Karpas-422 (cell line): Measurements from ENCODE around the gene RAPGEF2. TPM values are rescaled to one million over a fixed set of nuclear protein-coding genes. Genes with fewer than 3 reads are reported as not detected.

Source experiments
- DNase-seq: peaks from one replicate; pipeline ENCODE4 v3.0.0-alpha.2; 2015
- H2AFZ ChIP-seq: fragments of 200-600 bp; sonication (generic); 2 replicates; pipeline ENCODE4 v1.6.1; 2014; ENCODE audit warnings: antibody characterized with exemption, low read length, mixed read lengths
- H3K27ac ChIP-seq: fragments of 200-600 bp; sonication (generic); 2 replicates; pipeline ENCODE4 v1.5.1; 2014; ENCODE audit warnings: mild to moderate bottlenecking, low read length, moderate library complexity
- H3K27me3 ChIP-seq: fragments of 200-600 bp; sonication (generic); 2 replicates; pipeline ENCODE4 v1.6.1; 2014; ENCODE audit warnings: low read length, mixed read lengths
- H3K36me3 ChIP-seq: fragments of 200-600 bp; sonication (generic); 2 replicates; pipeline ENCODE4 v1.6.1; 2014; ENCODE audit warnings: low read length, mixed read lengths; ENCODE audit not compliant: insufficient read depth
- H3K4me1 ChIP-seq: fragments of 200-600 bp; sonication (generic); 2 replicates; pipeline ENCODE4 v1.6.1; 2014; ENCODE audit warnings: mild to moderate bottlenecking, low read length, mixed read lengths
- H3K4me2 ChIP-seq: fragments of 200-600 bp; sonication (generic); 2 replicates; pipeline ENCODE4 v1.6.1; 2014; ENCODE audit warnings: low read length, low read depth, mild to moderate bottlenecking; ENCODE audit not compliant: poor library complexity, severe bottlenecking
- H3K4me3 ChIP-seq: fragments of 200-600 bp; sonication (generic); 2 replicates; pipeline ENCODE4 v1.5.1; 2014; ENCODE audit warnings: mild to moderate bottlenecking, antibody characterized with exemption, low read length, mixed read lengths
- H3K79me2 ChIP-seq: fragments of 200-600 bp; sonication (generic); 2 replicates; pipeline ENCODE4 v1.6.1; 2014; ENCODE audit warnings: mild to moderate bottlenecking, low read length, mixed read lengths
- H3K9ac ChIP-seq: fragments of 200-600 bp; sonication (generic); 2 replicates; pipeline ENCODE4 v1.6.0; 2014; ENCODE audit warnings: low read length
- H3K9me2 ChIP-seq: fragments of 200-600 bp; sonication (generic), shearing (Covaris generic); replicated peaks from 2 replicates; pipeline ENCODE4 v1.6.0; 2014; ENCODE audit warnings: mild to moderate bottlenecking, low read length, moderate library complexity; ENCODE audit not compliant: insufficient read depth
- H3K9me3 ChIP-seq: fragments of 300-700, 200-600 bp; sonication (generic); 2 replicates; pipeline ENCODE4 v1.6.1; 2014; ENCODE audit warnings: low read length, mixed read lengths
- H4K20me1 ChIP-seq: fragments of 200-600 bp; sonication (generic); 2 replicates; pipeline ENCODE4 v1.6.1; 2014; ENCODE audit warnings: mild to moderate bottlenecking, antibody characterized with exemption, low read length, low read depth; ENCODE audit not compliant: insufficient read depth
- total RNA-seq: library from RNA; depleted of rRNA; stranded (reverse); fragments of >200 nt; shearing (Covaris generic); gene quantifications from 2 replicates; pipeline ENCODE4 v1.2.3, GENCODE V29; 2014; ENCODE audit warnings: low replicate concordance

Gene RAPGEF2
- total RNA-seq, 1 experiment from 2014 or later = 5.4 TPM

GRCh38 chr4:159221280-159221679 lies 118.4 kb downstream of the RAPGEF2 start:
- Histone ChIP-seq H3K4me2 (no peak overlapping the region), H3K9ac (no peak overlapping the region), H3K4me1 (no peaks in the 10 kb centered on the region), H3K27ac (no peak overlapping the region), H3K36me3 (no peaks in the 10 kb centered on the region), H2AFZ (no peak overlapping the region), H3K9me2 (no peaks in the 10 kb centered on the region), H3K9me3 (no peaks in the 10 kb centered on the region), H4K20me1 (0 out of 2 replicates have a peak, but pooled peaks cover 8% of the 10 kb centered on the region), H3K27me3 (no peaks in the 10 kb centered on the region), H3K79me2 (no peaks in the 10 kb centered on the region), H3K4me3 (no peak overlapping the region)
- DNase-seq = no peak

DNA sequence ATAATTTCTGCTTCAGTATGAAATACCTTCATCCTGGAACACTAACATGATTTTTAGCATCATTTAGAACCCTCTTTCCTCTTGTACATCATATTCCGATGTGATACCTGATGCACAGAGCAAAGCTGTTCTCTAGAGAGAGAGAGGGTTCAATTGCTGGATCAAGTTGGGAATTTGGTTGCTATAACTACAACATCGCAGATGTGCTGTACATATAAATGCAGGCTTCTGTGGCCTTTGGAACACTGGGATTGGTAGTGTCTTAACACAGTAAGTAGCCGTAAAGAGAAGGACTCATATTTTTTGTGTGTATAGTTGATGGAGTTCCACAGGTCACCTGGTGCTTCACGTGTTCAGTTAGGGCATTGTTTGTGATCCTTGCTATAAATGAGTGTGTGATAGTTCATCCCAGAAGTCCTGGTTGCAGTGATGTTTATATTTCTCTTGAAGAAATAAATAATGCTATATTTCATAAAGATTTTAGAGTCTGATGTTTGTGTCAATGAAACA lies 119.2 kb downstream of the RAPGEF2 start:
- Histone ChIP-seq H3K36me3 (no peaks in the 10 kb centered on the region), H3K27me3 (no peaks in the 10 kb centered on the region), H3K4me3 (no peak overlapping the region), H3K4me1 (no peaks in the 10 kb centered on the region), H3K9me3 (no peaks in the 10 kb centered on the region), H4K20me1 (0 out of 2 replicates have a peak, but pooled peaks cover 8% of the 10 kb centered on the region), H3K9ac (no peak overlapping the region), H2AFZ (no peak overlapping the region), H3K27ac (no peak overlapping the region), H3K4me2 (no peak overlapping the region), H3K79me2 (no peaks in the 10 kb centered on the region), H3K9me2 (no peaks in the 10 kb centered on the region)
- DNase-seq = no peak

DNA sequence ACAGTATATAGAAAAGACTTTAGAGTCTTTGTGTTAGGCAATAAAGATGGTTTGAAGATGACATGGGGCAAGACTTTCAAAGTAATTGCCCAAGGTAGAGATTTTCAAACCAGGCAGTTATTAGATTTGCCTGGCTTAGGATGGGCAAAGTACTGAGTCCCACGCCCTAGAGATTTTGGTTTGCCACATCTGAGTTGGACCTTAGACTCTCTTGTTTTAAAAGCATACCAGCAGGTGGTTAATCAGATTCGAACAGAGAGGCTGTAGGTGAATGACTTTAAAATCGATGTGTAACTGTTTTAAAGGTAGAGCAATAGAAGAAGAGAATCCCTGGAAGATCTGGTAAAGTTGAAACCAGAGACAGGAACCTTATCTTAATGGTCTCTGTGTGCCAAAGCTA lies 121.5 kb downstream of the RAPGEF2 start:
- Histone ChIP-seq H3K9ac (no peak overlapping the region), H3K4me2 (no peak overlapping the region), H2AFZ (no peak overlapping the region), H3K27ac (no peak overlapping the region), H3K36me3 (no peaks in the 10 kb centered on the region), H3K9me3 (no peaks in the 10 kb centered on the region), H3K79me2 (no peaks in the 10 kb centered on the region), H3K4me1 (no peaks in the 10 kb centered on the region), H3K4me3 (no peak overlapping the region), H3K27me3 (no peaks in the 10 kb centered on the region), H3K9me2 (no peaks in the 10 kb centered on the region), H4K20me1 (0 out of 2 replicates have a peak, but pooled peaks cover 8% of the 10 kb centered on the region)
- no peak for DNase-seq

DNA sequence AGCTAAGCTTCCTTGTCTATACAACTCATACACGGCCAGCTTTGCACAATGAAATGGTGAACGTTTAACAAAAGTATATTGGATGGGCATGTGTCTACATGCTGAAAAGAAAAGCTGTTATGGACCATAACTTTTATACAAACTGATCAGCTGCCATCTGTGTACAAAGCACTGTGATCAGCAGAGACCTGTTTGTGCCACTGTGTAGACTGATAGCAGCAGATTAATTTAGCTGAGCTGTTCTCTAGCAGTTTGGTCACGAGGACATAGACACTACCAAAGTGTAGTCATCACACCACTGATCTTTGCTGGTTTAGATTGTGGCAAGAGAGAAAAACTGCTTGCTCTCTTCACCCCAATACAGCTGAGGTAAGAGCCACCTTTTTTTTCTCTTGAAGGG lies 124.5 kb downstream of the RAPGEF2 start:
- no peaks in the 10 kb centered on the region for H3K27me3 ChIP-seq
- no peaks in the 10 kb centered on the region for H3K9me2 ChIP-seq
- H3K4me1 ChIP-seq = no peaks in the 10 kb centered on the region
- H3K4me2 ChIP-seq = no peak overlapping the region
- no peak overlapping the region for H3K4me3 ChIP-seq
- no peak overlapping the region for H3K9ac ChIP-seq
- H4K20me1 ChIP-seq = 0 out of 2 replicates have a peak, but pooled peaks cover 8% of the 10 kb centered on the region
- no peak overlapping the region for H3K27ac ChIP-seq
- no peaks in the 10 kb centered on the region for H3K36me3 ChIP-seq
- H3K9me3 ChIP-seq = no peaks in the 10 kb centered on the region
- no peaks in the 10 kb centered on the region for H3K79me2 ChIP-seq
- no peak for DNase-seq
- H2AFZ ChIP-seq = no peak overlapping the region

- no peak for DNase-seq
- no peak overlapping the region for H3K4me3 ChIP-seq
- no peaks in the 10 kb centered on the region for H3K36me3 ChIP-seq
- H3K4me1 ChIP-seq = peaks cover 5% of the 10 kb centered on the region
- H3K4me2 ChIP-seq = no peak overlapping the region
- H3K9me2 ChIP-seq = no peaks in the 10 kb centered on the region
- 0 out of 2 replicates have a peak, but pooled peaks cover 8% of the 10 kb centered on the region for H4K20me1 ChIP-seq
- H3K9me3 ChIP-seq = no peaks in the 10 kb centered on the region
- H3K9ac ChIP-seq = no peak overlapping the region
- H3K79me2 ChIP-seq = no peaks in the 10 kb centered on the region
- no peaks in the 10 kb centered on the region for H3K27me3 ChIP-seq
- H3K27ac ChIP-seq = no peak overlapping the region
- no peak overlapping the region for H2AFZ ChIP-seq
Measured at GRCh38 chr4:159227984-159228383, 125.1 kb downstream of the RAPGEF2 start.

DNA sequence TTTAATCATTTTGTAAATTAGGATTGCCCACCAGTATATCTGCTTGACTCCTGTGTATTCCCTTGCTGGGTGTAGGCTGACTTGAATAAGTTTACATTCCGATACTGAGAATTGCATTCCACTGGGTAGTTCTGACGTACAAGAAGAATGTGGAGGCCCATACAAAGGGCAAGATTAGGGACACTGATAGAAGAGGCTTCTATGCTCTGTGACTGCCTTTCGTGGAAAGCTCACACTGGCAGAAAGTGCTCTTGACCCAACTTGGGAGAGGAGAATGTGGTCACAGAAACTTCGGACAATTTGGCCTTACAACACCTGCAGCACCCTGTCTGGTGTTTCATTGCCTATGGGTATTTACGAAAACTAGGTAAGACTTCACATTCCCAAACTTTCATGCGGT lies 126.3 kb downstream of the RAPGEF2 start:
- Histone ChIP-seq H3K79me2 (no peaks in the 10 kb centered on the region), H3K36me3 (no peaks in the 10 kb centered on the region), H3K4me3 (no peak overlapping the region), H3K4me1 (peaks cover 6% of the 10 kb centered on the region), H3K4me2 (no peak overlapping the region), H4K20me1 (0 out of 2 replicates have a peak, but pooled peaks cover 8% of the 10 kb centered on the region), H2AFZ (no peak overlapping the region), H3K27me3 (no peaks in the 10 kb centered on the region), H3K9me3 (no peaks in the 10 kb centered on the region), H3K9ac (no peak overlapping the region), H3K27ac (no peak overlapping the region), H3K9me2 (no peaks in the 10 kb centered on the region)
- DNase-seq = no peak

DNA sequence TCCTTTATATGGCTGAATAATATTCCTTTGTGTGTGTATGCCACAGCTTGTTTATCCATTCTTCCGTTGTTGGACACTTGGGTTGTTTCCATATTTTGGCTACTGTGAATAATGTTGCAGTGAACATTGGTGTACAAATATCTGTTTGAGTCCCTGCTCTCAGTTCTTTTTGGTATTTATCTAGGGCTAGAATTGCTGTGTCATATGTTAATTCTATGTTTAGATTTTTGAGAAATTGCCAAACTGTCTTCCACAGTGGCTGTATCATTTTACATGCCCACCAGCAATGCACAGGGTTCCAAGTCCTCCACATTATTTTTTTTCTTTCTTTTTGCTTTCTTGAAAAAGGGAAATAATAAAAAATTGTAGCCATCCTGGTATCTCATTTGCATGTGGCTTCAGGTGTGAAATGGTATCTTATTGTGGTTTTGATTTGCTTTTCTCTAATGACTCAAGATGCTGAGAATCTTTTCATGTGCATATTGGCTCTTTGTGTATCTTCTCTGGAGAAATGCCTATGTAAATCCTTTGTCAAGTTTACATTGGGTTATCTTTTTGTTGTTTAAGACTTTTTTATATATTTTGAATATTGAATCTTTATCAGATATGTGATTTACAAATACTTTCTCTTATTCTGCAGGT lies 129.7 kb downstream of the RAPGEF2 start:
- Histone ChIP-seq H3K27me3 (no peaks in the 10 kb centered on the region), H3K79me2 (no peaks in the 10 kb centered on the region), H3K4me3 (no peak overlapping the region), H3K9me3 (no peaks in the 10 kb centered on the region), H3K36me3 (no peaks in the 10 kb centered on the region), H2AFZ (no peak overlapping the region), H3K9ac (no peak overlapping the region), H3K4me2 (no peak overlapping the region), H4K20me1 (no peaks in the 10 kb centered on the region), H3K27ac (no peak overlapping the region), H3K9me2 (no peaks in the 10 kb centered on the region), H3K4me1 (peaks cover 6% of the 10 kb centered on the region)
- DNase-seq = no peak

GRCh38 chr4:159235779-159236368 lies 133.0 kb downstream of the RAPGEF2 start:
- Histone ChIP-seq H3K27me3 (no peaks in the 10 kb centered on the region), H3K27ac (no peak overlapping the region), H4K20me1 (no peaks in the 10 kb centered on the region)

More at GRCh38 chr4:159235779-159236368, 133.0 kb downstream of the RAPGEF2 start:
- Histone ChIP-seq H3K9me2 (no peaks in the 10 kb centered on the region), H3K9ac (no peak overlapping the region), H3K36me3 (no peaks in the 10 kb centered on the region), H3K79me2 (no peaks in the 10 kb centered on the region), H3K4me3 (no peak overlapping the region), H3K4me2 (no peak overlapping the region), H3K9me3 (no peaks in the 10 kb centered on the region), H2AFZ (no peak overlapping the region), H3K4me1 (peaks cover 6% of the 10 kb centered on the region)
- no peak for DNase-seq
